Measurements from ENCODE around the gene ITGB8. TPM values are rescaled to one million over a fixed set of nuclear protein-coding genes. Genes with fewer than 3 reads are reported as not detected.

Gene ITGB8
- total and polyA plus RNA-seq, 4 donors = 0.16 to 2.8 (median 0.51) TPM

- no peak for TF ChIP-seq JUND (IDR thresholded peaks at IDR 0.05)
- TF ChIP-seq HNF4G (IDR thresholded peaks at IDR 0.05) = no peak
- no peak for TF ChIP-seq RAD21 (IDR thresholded peaks at IDR 0.05)
Observed at GRCh38 chr7:20440472-20441105, 109.9 kb downstream of the ITGB8 start (continued).

GRCh38 chr7:20441346-20441745 is 110.6 kb downstream of the ITGB8 start:
- no peak overlapping the region for H3K27ac ChIP-seq (ENCODE audit: low read depth in 1 of 2, low read length in 2 of 2)
- no peak overlapping the region for H3K9ac ChIP-seq (ENCODE audit: low read depth in 1 of 2, low read length in 2 of 2)
- no peaks in the 10 kb centered on the region for H3K4me1 ChIP-seq (ENCODE audit: control insufficient read depth in 4 of 4, insufficient read depth in 4 of 4, low read length in 3 of 4)
- 80% methylated on average over 4 of the region's 4 CpGs for WGBS
- peaks cover 0 to 6% (median 2%) of the 10 kb centered on the region in 4 donors for H3K9me3 ChIP-seq (ENCODE audit: control insufficient read depth in 4 of 4, low read length in 3 of 4)
- TF ChIP-seq ATF3 (IDR thresholded peaks at IDR 0.05) = no peak
- no peak for TF ChIP-seq ZBTB33 (IDR thresholded peaks at IDR 0.05)
- no peak for TF ChIP-seq FOXA1 (IDR thresholded peaks at IDR 0.05)
- no peak for TF ChIP-seq REST (IDR thresholded peaks at IDR 0.05)
- TF ChIP-seq MAX (IDR thresholded peaks at IDR 0.05) = no peak
- no peak for TF ChIP-seq RXRA (IDR thresholded peaks at IDR 0.05)
- no peak for TF ChIP-seq EGR1 (IDR thresholded peaks at IDR 0.05; ENCODE audit: low read depth in 2 of 2)
- no peak overlapping the region for H3K4me3 ChIP-seq (ENCODE audit: low read depth in 1 of 3, low read length in 3 of 3)
- peaks cover 0 to 3% (median 0%) of the 10 kb centered on the region in 4 donors for H3K27me3 ChIP-seq (ENCODE audit: control insufficient read depth in 4 of 4, insufficient read depth in 4 of 4, low read length in 3 of 4)
- H3K36me3 ChIP-seq (ENCODE audit: control insufficient read depth in 4 of 4, insufficient read depth in 3 of 4, low read depth in 1 of 4, low read length in 3 of 4) = no peaks in the 10 kb centered on the region
- DNase-seq (ENCODE audit: low spot score) = no peak

- Histone ChIP-seq H3K4me3 (ENCODE audit: low read depth in 1 of 3, low read length in 3 of 3) (no peak overlapping the region), H3K9ac (ENCODE audit: low read depth in 1 of 2, low read length in 2 of 2) (no peak overlapping the region), H3K27ac (ENCODE audit: low read depth in 1 of 2, low read length in 2 of 2) (no peak overlapping the region), H3K36me3 (ENCODE audit: control insufficient read depth in 4 of 4, insufficient read depth in 3 of 4, low read depth in 1 of 4, low read length in 3 of 4) (no peaks in the 10 kb centered on the region), H3K27me3 (ENCODE audit: control insufficient read depth in 4 of 4, insufficient read depth in 4 of 4, low read length in 3 of 4) (peaks cover 0 to 3% (median 0%) of the 10 kb centered on the region in 4 donors), H3K9me3 (ENCODE audit: control insufficient read depth in 4 of 4, low read length in 3 of 4) (peaks cover 0 to 6% (median 2%) of the 10 kb centered on the region in 4 donors), H3K4me1 (ENCODE audit: control insufficient read depth in 4 of 4, insufficient read depth in 4 of 4, low read length in 3 of 4) (no peaks in the 10 kb centered on the region)
- no peak for DNase-seq (ENCODE audit: low spot score)
- TF ChIP-seq HNF4G (IDR thresholded peaks at IDR 0.05) = no peak
- no peak for TF ChIP-seq REST (IDR thresholded peaks at IDR 0.05)
- 78% methylated on average over 3 of the region's 3 CpGs for WGBS
Observed at GRCh38 chr7:20441991-20442441, 111.3 kb downstream of the ITGB8 start.
